H1 (cell line): ENCODE results near the gene DFFB. TPM values are rescaled to one million over a fixed set of nuclear protein-coding genes. Genes with fewer than 3 reads are reported as not detected.

Source experiments
- GABPA ChIP-seq: IDR thresholded peaks from 2 replicates; pipeline ENCODE4 v1.6.1; 2011; ENCODE audit warnings: mild to moderate bottlenecking, low read length, moderate library complexity, borderline replicate concordance; ENCODE audit not compliant: insufficient read depth
- JUND ChIP-seq: IDR thresholded peaks from 2 replicates; pipeline ENCODE4 v1.6.1; 2011; ENCODE audit warnings: mild to moderate bottlenecking, improper control_type of control experiment, low read length
- POLR2A ChIP-seq, 2 experiments: IDR thresholded peaks; 1 replicate in 1 of 2; 2 replicates in 1 of 2; pipeline ENCODE4 v1.6.1; 2011; ENCODE audit warnings: low read depth in 2 of 2, low read length in 2 of 2, mild to moderate bottlenecking in 2 of 2; ENCODE audit errors: control extremely low read depth in 1 of 2
- polyA plus RNA-seq, 7 experiments: library from polyadenylated mRNA; depleted of rRNA in 3 of 7; stranded (reverse) in 5 of 7; unstranded in 2 of 7; fragments of >200 nt in 5 of 7; fragments of 200-250 nt in 2 of 7; gene quantifications; 1 replicate in 5 of 7; 2 replicates in 1 of 7; 4 replicates in 1 of 7; pipeline versions ENCODE4 v1.2.1 to v1.2.3, GENCODE V29; 2011 to 2013; ENCODE audit warnings: missing spikeins in 2 of 7, mixed read lengths in 2 of 7
- total RNA-seq: library from RNA; stranded (reverse); fragmentation: NEBNext Ultra II Directional; extraction: Animal tissue kit (Norgen Biotek cat#: 25700); gene quantifications from 2 replicates; pipeline ENCODE4 v1.2.1, GENCODE V29; 2021
- TF ChIP-seq, protein P1 (sequence below): IDR thresholded peaks from 2 replicates; pipeline ENCODE4 v1.6.1; 2012; ENCODE audit warnings: low read length, inconsistent platforms

The DFFB gene
- total and polyA plus RNA-seq, 2 of the 8 experiments (the other 6 are each of a cell fraction or from before 2014, with no cell fraction given) = 8.6 to 11.9 TPM

DNA sequence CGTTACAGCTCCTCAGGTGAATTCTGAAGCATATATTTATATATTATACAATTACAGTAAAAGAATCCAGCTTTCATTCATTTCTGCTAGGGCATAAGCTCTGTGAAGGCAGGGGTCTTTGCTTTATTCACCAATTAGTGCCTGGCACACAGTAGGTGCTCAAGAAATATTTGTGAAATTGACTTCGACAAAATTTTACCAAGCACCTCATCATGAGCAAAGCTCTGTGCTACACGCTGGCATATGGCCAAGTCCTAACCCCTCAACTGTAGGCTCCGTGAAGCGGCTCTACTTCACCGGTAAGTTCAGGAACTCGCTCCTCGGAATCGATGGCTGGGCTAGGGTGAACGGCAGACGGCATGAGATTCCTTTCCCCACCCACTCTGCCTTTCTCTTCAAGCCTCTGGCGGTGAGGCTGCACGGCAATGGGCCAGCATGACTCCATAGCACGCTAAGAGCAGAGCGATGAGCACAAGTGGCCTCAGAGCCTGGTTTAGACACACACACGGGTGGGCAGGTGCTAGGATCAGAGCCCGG is 34.1 kb downstream of the DFFB start (continued):
- TF ChIP-seq GABPA (no peak), JUND (no peak), POLR2A (IDR thresholded peaks at IDR 0.05; ENCODE audit: control extremely low read depth in 1 of 2, low read depth in 2 of 2, low read length in 2 of 2) (no peak)
- TF ChIP-seq, protein P1, sequence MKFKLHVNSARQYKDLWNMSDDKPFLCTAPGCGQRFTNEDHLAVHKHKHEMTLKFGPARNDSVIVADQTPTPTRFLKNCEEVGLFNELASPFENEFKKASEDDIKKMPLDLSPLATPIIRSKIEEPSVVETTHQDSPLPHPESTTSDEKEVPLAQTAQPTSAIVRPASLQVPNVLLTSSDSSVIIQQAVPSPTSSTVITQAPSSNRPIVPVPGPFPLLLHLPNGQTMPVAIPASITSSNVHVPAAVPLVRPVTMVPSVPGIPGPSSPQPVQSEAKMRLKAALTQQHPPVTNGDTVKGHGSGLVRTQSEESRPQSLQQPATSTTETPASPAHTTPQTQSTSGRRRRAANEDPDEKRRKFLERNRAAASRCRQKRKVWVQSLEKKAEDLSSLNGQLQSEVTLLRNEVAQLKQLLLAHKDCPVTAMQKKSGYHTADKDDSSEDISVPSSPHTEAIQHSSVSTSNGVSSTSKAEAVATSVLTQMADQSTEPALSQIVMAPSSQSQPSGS = no peak
